Measurements from ENCODE around the gene HIGD1B. TPM values are rescaled to one million over a fixed set of nuclear protein-coding genes. Genes with fewer than 3 reads are reported as not detected.
A peak's percentile ranks its signal among the peaks of the same experiment; 100 is the strongest.

HIGD1B gene
- total RNA-seq, 4 donors from 2014 or later = not detected

GRCh38 chr17:44894642-44895041, 47.0 kb downstream of the HIGD1B start:
- no peak for DNase-seq
- intact Hi-C loops (cut with DNase I) = no loop called here
- H3K27me3 ChIP-seq = no peaks in the 10 kb centered on the region
- H3K27ac ChIP-seq = no peak overlapping the region
- H3K4me3 ChIP-seq (replicated peaks in 1 of 3) = no peak overlapping the region
- TF ChIP-seq POLR2A (IDR thresholded peaks at IDR 0.05) = no peak
- TF ChIP-seq, protein P1, sequence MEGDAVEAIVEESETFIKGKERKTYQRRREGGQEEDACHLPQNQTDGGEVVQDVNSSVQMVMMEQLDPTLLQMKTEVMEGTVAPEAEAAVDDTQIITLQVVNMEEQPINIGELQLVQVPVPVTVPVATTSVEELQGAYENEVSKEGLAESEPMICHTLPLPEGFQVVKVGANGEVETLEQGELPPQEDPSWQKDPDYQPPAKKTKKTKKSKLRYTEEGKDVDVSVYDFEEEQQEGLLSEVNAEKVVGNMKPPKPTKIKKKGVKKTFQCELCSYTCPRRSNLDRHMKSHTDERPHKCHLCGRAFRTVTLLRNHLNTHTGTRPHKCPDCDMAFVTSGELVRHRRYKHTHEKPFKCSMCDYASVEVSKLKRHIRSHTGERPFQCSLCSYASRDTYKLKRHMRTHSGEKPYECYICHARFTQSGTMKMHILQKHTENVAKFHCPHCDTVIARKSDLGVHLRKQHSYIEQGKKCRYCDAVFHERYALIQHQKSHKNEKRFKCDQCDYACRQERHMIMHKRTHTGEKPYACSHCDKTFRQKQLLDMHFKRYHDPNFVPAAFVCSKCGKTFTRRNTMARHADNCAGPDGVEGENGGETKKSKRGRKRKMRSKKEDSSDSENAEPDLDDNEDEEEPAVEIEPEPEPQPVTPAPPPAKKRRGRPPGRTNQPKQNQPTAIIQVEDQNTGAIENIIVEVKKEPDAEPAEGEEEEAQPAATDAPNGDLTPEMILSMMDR (IDR thresholded peaks at IDR 0.05) = no peak
- peaks cover 17 to 18% of the 10 kb centered on the region in 2 donors for H3K36me3 ChIP-seq
- 93% methylated on average over 4 of the region's 4 CpGs for WGBS, 2 donors
- no peaks in the 10 kb centered on the region for H3K9me3 ChIP-seq
- peaks cover 14% of the 10 kb centered on the region in 2 donors for H3K4me1 ChIP-seq

DNA sequence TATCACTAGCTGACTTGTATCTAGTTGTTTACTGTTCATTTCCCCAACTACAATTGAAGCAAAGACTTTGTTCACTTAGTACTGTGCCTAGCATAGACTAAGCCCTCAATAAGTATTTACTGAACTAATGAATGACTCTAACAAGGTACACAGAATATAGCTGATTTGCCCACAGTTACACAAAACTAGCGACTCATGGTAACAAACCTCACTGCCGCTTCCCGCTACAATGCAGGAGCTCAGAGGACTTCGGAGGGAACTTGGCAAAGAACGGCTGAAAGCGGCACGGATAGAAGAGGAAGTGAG, 51.0 kb downstream of the HIGD1B start:
- H3K4me3 ChIP-seq (replicated peaks in 1 of 3) = peak overlapping the region; percentile 51 to 70 (median 57)
- H3K27ac ChIP-seq = peak overlapping the region in 2 of 3 donors; percentile 92 to 93
- H3K27me3 ChIP-seq = no peaks in the 10 kb centered on the region
- H3K9me3 ChIP-seq = no peaks in the 10 kb centered on the region
- no peak for TF ChIP-seq POLR2A (IDR thresholded peaks at IDR 0.05)
- TF ChIP-seq, protein P1 (IDR thresholded peaks at IDR 0.05) = no peak
- peak in 1 of 2 donors; percentile 19 for DNase-seq
- peaks cover 34 to 45% of the 10 kb centered on the region in 2 donors for H3K4me1 ChIP-seq
- peaks cover 4 to 9% of the 10 kb centered on the region in 2 donors for H3K36me3 ChIP-seq
- intact Hi-C loops (cut with DNase I) = no loop called here
- WGBS, 2 donors = 0% methylated on average over 7 of the region's 7 CpGs

DNA sequence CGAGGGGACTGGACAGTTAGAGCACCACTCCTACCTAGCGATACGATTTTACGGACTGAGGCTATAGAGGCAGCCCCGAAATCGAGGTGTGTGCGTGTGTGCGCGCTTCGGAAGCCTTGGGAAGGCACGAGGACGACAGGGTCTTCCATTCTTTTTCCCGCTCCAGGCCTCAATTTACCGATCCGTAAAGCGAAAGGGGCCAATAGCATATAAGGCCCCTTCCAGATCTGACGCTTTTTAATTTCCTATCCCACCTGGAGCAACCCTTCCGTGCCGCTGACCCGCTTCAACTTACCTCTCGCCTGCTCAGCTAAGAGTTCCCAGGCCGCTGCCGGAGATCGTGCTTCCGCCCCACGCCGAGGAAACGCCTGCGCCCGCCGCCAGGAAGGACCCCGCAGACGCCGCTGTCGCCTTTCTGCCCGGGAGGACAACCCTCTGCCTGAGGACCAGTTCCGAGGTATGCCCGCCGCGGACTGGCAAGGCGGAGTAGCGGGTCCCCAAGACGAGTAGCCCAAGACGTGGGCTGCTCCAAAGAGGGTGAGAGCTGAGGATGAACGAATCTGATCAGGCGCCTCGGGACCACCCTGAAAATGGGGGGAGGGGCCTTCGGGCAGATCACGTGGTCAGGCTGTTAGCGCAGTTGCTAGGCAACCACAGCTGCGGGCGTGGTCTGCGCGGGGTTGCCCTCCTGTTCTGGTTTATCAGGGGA, 51.5 kb downstream of the HIGD1B start, which contains the start of gene EFTUD2:
Gene EFTUD2, minus strand, starts transcription at position 372 of the 709 bp plus-strand sequence. CDS start 4,924 bp downstream, outside the sequence.
- H3K36me3 ChIP-seq = peaks cover 0 to 4% of the 10 kb centered on the region in 2 donors
- peak; percentile 90 for DNase-seq
- intact Hi-C loops (cut with DNase I) = no loop called here
- peak in 1 of 2 donors; percentile 49 for TF ChIP-seq POLR2A (IDR thresholded peaks at IDR 0.05)
- TF ChIP-seq, protein P1 (IDR thresholded peaks at IDR 0.05) = peak in 2 of 6 experiments; percentile 18 to 31
- H3K27ac ChIP-seq = peak within 1 kb of the TSS; percentile 89 to 93 (median 92)
- no peaks in the 10 kb centered on the region for H3K27me3 ChIP-seq
- H3K9me3 ChIP-seq = no peaks in the 10 kb centered on the region
- H3K4me3 ChIP-seq (replicated peaks in 1 of 3) = peak within 1 kb of the TSS; percentile 51 to 70 (median 57)
- 1% methylated on average over 53 to 54 of the region's 54 CpGs for WGBS, 2 donors
- H3K4me1 ChIP-seq = peaks cover 34 to 45% of the 10 kb centered on the region in 2 donors

Small RNA genes within 50 kb of the gene (small RNA-seq; reads per million reads assigned to genes)
- not detected for gene RN7SL405P

Other genes starting within 250 kb of the HIGD1B start
- gene MEIOC, start 191.4 kb upstream of the HIGD1B start, total RNA-seq = under 1 TPM in 2 of 4 donors, not detected in 2; 0.27 to 0.33 TPM
- gene CCDC43, start 158.1 kb upstream of the HIGD1B start, total RNA-seq = 10 to 100 TPM; 15.7 to 21.0 (median 18.8) TPM
- 1 to 10 TPM; 2.4 to 8.0 (median 5.1) TPM for gene DBF4B, start 139.2 kb upstream of the HIGD1B start, total RNA-seq
- under 1 TPM in 3 of 4 donors, not detected in 1; 0.22 to 0.29 (median 0.27) TPM for gene ADAM11, start 88.9 kb upstream of the HIGD1B start, total RNA-seq
- 1 to 10 TPM; 1.4 to 6.1 (median 3.8) TPM for gene GJC1, start 17.6 kb upstream of the HIGD1B start, total RNA-seq
- gene EFTUD2, start 51.6 kb downstream of the HIGD1B start, total RNA-seq = 100 to 1,000 TPM in 1 of 4 donors, 10 to 100 TPM in 3; 49.2 to 110 (median 75.1) TPM
- gene GFAP, start 67.6 kb downstream of the HIGD1B start, total RNA-seq = 1 to 10 TPM in 2 of 4 donors, under 1 TPM in 1, not detected in 1; 0.33 to 2.3 (median 2.0) TPM
- under 1 TPM in 3 of 4 donors, not detected in 1; 0.11 to 0.50 (median 0.34) TPM for gene KIF18B, start 99.9 kb downstream of the HIGD1B start, total RNA-seq
- gene C1QL1, start 120.4 kb downstream of the HIGD1B start, total RNA-seq = under 1 TPM in 2 of 4 donors, not detected in 2; 0.59 to 0.75 TPM
- 100 to 1,000 TPM in 1 of 4 donors, 10 to 100 TPM in 3; 53.5 to 102 (median 72.9) TPM for gene DCAKD, start 203.7 kb downstream of the HIGD1B start, total RNA-seq
- gene NMT1, start 213.4 kb downstream of the HIGD1B start, total RNA-seq = 10 to 100 TPM; 71.7 to 98.9 (median 85.2) TPM